ENCODE measurements around the gene CHRM2.
A peak's percentile ranks its signal among the peaks of the same experiment; 100 is the strongest.

The CHRM2 gene

GRCh38 chr7:136956232-136956631 is 87.8 kb downstream of the CHRM2 start:
- Histone ChIP-seq H3K9me3 (ENCODE audit: control insufficient read depth, low read length) (no peaks in the 10 kb centered on the region), H3K4me3 (ENCODE audit: extremely low read depth, insufficient read depth, low read length, poor library complexity, severe bottlenecking) (no peak overlapping the region), H3K27ac (ENCODE audit: low read depth, low read length, severe bottlenecking) (no peak overlapping the region), H3K36me3 (ENCODE audit: control insufficient read depth, insufficient read depth, low read length) (no peaks in the 10 kb centered on the region), H3K4me1 (ENCODE audit: control insufficient read depth, insufficient read depth, low read length, poor library complexity, severe bottlenecking) (peaks cover 14% of the 10 kb centered on the region)
- WGBS, 2 experiments (ENCODE audit: insufficient coverage in 2 of 2): no CpG with 5 or more reads among the region's 1 CpG

DNA sequence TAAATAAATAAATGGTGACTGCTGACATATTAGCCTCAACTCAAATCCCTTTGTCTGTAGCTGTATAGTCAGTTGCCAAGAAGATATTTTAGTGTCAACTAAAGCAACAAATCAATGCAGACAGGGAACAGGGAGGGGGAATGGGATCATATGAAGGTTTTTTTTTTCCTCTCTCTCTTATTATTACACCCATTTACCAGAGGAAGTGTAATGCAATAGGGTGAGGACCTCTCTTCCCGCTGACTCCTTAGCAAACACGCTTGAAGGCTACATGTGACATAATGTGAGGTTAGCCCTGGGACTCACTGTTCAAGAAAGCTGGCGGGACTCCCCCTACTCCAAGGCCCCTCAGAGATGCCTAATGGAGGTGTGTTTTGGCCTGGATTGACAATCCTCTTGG is 88.2 kb downstream of the CHRM2 start:
- 100% methylated on average over 1 of the region's 3 CpGs; no CpG with 5 or more reads in 1 of the 2 experiments for WGBS, 2 experiments (ENCODE audit: insufficient coverage in 2 of 2)
- Histone ChIP-seq H3K9me3 (ENCODE audit: control insufficient read depth, low read length) (no peaks in the 10 kb centered on the region), H3K4me3 (ENCODE audit: extremely low read depth, insufficient read depth, low read length, poor library complexity, severe bottlenecking) (no peak overlapping the region), H3K27ac (ENCODE audit: low read depth, low read length, severe bottlenecking) (peak overlapping the region; percentile 19), H3K36me3 (ENCODE audit: control insufficient read depth, insufficient read depth, low read length) (no peaks in the 10 kb centered on the region), H3K4me1 (ENCODE audit: control insufficient read depth, insufficient read depth, low read length, poor library complexity, severe bottlenecking) (peaks cover 14% of the 10 kb centered on the region)

- Histone ChIP-seq H3K4me3 (ENCODE audit: extremely low read depth, insufficient read depth, low read length, poor library complexity, severe bottlenecking) (no peak overlapping the region), H3K27ac (ENCODE audit: low read depth, low read length, severe bottlenecking) (no peak overlapping the region), H3K36me3 (ENCODE audit: control insufficient read depth, insufficient read depth, low read length) (no peaks in the 10 kb centered on the region), H3K4me1 (ENCODE audit: control insufficient read depth, insufficient read depth, low read length, poor library complexity, severe bottlenecking) (peaks cover 14% of the 10 kb centered on the region), H3K9me3 (ENCODE audit: control insufficient read depth, low read length) (no peaks in the 10 kb centered on the region)
- WGBS, 2 experiments (ENCODE audit: insufficient coverage in 2 of 2): no CpG with 5 or more reads among the region's 2 CpGs
These were observed 88.9 kb downstream of the CHRM2 start for GRCh38 chr7:136957391-136957790.

DNA sequence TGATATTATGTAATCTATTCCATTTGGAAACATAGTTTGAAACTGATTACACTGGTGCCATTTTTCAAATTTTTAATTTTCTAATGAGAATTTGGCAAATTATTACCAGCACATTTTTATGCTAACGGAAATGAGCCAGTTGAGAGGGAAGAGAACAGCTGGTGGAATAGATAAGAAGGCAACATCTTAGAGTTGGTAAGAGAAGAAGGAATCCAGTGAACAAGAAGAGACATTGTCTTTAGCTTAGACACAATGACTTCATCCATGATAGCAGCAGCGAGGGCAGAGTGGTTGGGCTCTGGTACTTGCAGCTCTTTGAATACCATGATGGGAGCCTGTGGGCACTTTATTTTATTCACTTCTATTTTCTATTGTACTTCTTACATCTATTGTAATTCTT is 89.6 kb downstream of the CHRM2 start:
- Histone ChIP-seq H3K4me3 (ENCODE audit: extremely low read depth, insufficient read depth, low read length, poor library complexity, severe bottlenecking) (no peak overlapping the region), H3K27ac (ENCODE audit: low read depth, low read length, severe bottlenecking) (no peak overlapping the region), H3K36me3 (ENCODE audit: control insufficient read depth, insufficient read depth, low read length) (no peaks in the 10 kb centered on the region), H3K4me1 (ENCODE audit: control insufficient read depth, insufficient read depth, low read length, poor library complexity, severe bottlenecking) (peaks cover 14% of the 10 kb centered on the region), H3K9me3 (ENCODE audit: control insufficient read depth, low read length) (no peaks in the 10 kb centered on the region)
- WGBS, 2 experiments (ENCODE audit: insufficient coverage in 2 of 2): 86% methylated on average over 1 of the region's 2 CpGs; no CpG with 5 or more reads in 1 of the 2 experiments

DNA sequence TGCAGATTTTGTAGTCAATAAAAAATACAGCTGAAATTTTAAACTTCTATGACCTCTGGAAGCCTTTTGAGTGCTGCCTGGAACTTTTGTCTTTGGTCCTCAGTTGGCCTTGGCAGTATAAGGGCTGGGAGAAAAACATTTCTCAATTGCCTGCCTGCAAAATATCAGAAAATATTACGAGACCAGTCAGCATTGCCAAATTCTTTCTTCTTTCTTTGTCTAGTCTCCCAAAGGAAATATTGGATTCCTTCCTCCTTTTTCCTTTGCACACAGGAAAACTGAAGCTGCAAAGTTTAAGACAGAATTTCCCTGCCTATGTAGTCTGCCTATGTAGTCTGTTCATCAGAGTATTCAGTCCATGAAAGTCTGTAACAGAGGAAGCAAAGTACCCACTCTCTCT is 95.9 kb downstream of the CHRM2 start:
- WGBS, 2 experiments (ENCODE audit: insufficient coverage in 2 of 2): 80 to 100% methylated on average over 1 of the region's 1 CpG
- Histone ChIP-seq H3K27ac (ENCODE audit: low read depth, low read length, severe bottlenecking) (no peak overlapping the region), H3K36me3 (ENCODE audit: control insufficient read depth, insufficient read depth, low read length) (no peaks in the 10 kb centered on the region), H3K9me3 (ENCODE audit: control insufficient read depth, low read length) (no peaks in the 10 kb centered on the region), H3K4me1 (ENCODE audit: control insufficient read depth, insufficient read depth, low read length, poor library complexity, severe bottlenecking) (no peaks in the 10 kb centered on the region), H3K4me3 (ENCODE audit: extremely low read depth, insufficient read depth, low read length, poor library complexity, severe bottlenecking) (no peak overlapping the region)

GRCh38 chr7:136966825-136967224 is 98.4 kb downstream of the CHRM2 start:
- H3K36me3 ChIP-seq (ENCODE audit: control insufficient read depth, insufficient read depth, low read length): no peaks in the 10 kb centered on the region
- H3K9me3 ChIP-seq (ENCODE audit: control insufficient read depth, low read length): no peaks in the 10 kb centered on the region
- no peaks in the 10 kb centered on the region for H3K4me1 ChIP-seq (ENCODE audit: control insufficient read depth, insufficient read depth, low read length, poor library complexity, severe bottlenecking)
- no CpG with 5 or more reads among the region's 1 CpG for WGBS, 2 experiments (ENCODE audit: insufficient coverage in 2 of 2)
- no peak overlapping the region for H3K4me3 ChIP-seq (ENCODE audit: extremely low read depth, insufficient read depth, low read length, poor library complexity, severe bottlenecking)
- H3K27ac ChIP-seq (ENCODE audit: low read depth, low read length, severe bottlenecking): no peak overlapping the region

- no peaks in the 10 kb centered on the region for H3K4me1 ChIP-seq (ENCODE audit: control insufficient read depth, insufficient read depth, low read length, poor library complexity, severe bottlenecking)
- H3K27ac ChIP-seq (ENCODE audit: low read depth, low read length, severe bottlenecking): no peak overlapping the region
- H3K9me3 ChIP-seq (ENCODE audit: control insufficient read depth, low read length): no peaks in the 10 kb centered on the region
- 80% methylated on average over 1 of the region's 2 CpGs; no CpG with 5 or more reads in 1 of the 2 experiments for WGBS, 2 experiments (ENCODE audit: insufficient coverage in 2 of 2)
- H3K4me3 ChIP-seq (ENCODE audit: extremely low read depth, insufficient read depth, low read length, poor library complexity, severe bottlenecking): no peak overlapping the region
- no peaks in the 10 kb centered on the region for H3K36me3 ChIP-seq (ENCODE audit: control insufficient read depth, insufficient read depth, low read length)
These were observed 101.3 kb downstream of the CHRM2 start for GRCh38 chr7:136969761-136970160.

DNA sequence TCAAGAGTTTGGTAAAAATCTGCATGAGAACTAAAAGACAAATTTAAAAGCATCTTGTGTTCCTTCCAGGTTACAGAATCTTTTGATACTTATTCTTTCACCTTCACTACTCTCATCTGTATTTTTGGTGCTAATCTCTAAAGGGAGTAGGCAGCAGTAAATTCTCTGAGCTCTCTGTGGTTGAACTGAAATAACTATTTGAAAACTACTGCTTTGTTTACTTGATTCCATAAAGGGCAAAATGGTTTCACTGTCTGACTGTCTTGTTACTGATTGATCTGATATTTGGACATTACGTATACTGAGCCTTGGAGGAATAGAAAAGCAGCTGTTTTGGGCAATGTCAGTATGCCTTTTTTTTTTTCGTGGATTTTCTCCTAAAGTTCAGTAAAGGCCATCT is 103.3 kb downstream of the CHRM2 start:
- H3K9me3 ChIP-seq (ENCODE audit: control insufficient read depth, low read length): no peaks in the 10 kb centered on the region
- H3K4me1 ChIP-seq (ENCODE audit: control insufficient read depth, insufficient read depth, low read length, poor library complexity, severe bottlenecking): no peaks in the 10 kb centered on the region
- H3K4me3 ChIP-seq (ENCODE audit: extremely low read depth, insufficient read depth, low read length, poor library complexity, severe bottlenecking): no peak overlapping the region
- 80 to 83% methylated on average over 1 of the region's 2 CpGs for WGBS, 2 experiments (ENCODE audit: insufficient coverage in 2 of 2)
- H3K36me3 ChIP-seq (ENCODE audit: control insufficient read depth, insufficient read depth, low read length): no peaks in the 10 kb centered on the region
- no peak overlapping the region for H3K27ac ChIP-seq (ENCODE audit: low read depth, low read length, severe bottlenecking)

- WGBS, 2 experiments (ENCODE audit: insufficient coverage in 2 of 2): 67 to 75% methylated on average over 1 to 2 of the region's 2 CpGs
- H3K9me3 ChIP-seq (ENCODE audit: control insufficient read depth, low read length): no peaks in the 10 kb centered on the region
These were observed 108.2 kb downstream of the CHRM2 start for GRCh38 chr7:136976504-136977251.

GRCh38 chr7:136993377-136993776 is 124.9 kb downstream of the CHRM2 start:
- 62 to 77% methylated on average over 2 of the region's 3 CpGs for WGBS, 2 experiments (ENCODE audit: insufficient coverage in 2 of 2)
- no peaks in the 10 kb centered on the region for H3K36me3 ChIP-seq (ENCODE audit: control insufficient read depth, insufficient read depth, low read length)
- H3K4me1 ChIP-seq (ENCODE audit: control insufficient read depth, insufficient read depth, low read length, poor library complexity, severe bottlenecking): peaks cover 7% of the 10 kb centered on the region
- H3K27ac ChIP-seq (ENCODE audit: low read depth, low read length, severe bottlenecking): no peak overlapping the region
- H3K9me3 ChIP-seq (ENCODE audit: control insufficient read depth, low read length): no peaks in the 10 kb centered on the region
- H3K4me3 ChIP-seq (ENCODE audit: extremely low read depth, insufficient read depth, low read length, poor library complexity, severe bottlenecking): no peak overlapping the region

More at GRCh38 chr7:136976504-136977251, 108.2 kb downstream of the CHRM2 start:
- H3K27ac ChIP-seq (ENCODE audit: low read depth, low read length, severe bottlenecking): no peak overlapping the region
- no peak overlapping the region for H3K4me3 ChIP-seq (ENCODE audit: extremely low read depth, insufficient read depth, low read length, poor library complexity, severe bottlenecking)
- no peaks in the 10 kb centered on the region for H3K36me3 ChIP-seq (ENCODE audit: control insufficient read depth, insufficient read depth, low read length)
- H3K4me1 ChIP-seq (ENCODE audit: control insufficient read depth, insufficient read depth, low read length, poor library complexity, severe bottlenecking): no peaks in the 10 kb centered on the region

DNA sequence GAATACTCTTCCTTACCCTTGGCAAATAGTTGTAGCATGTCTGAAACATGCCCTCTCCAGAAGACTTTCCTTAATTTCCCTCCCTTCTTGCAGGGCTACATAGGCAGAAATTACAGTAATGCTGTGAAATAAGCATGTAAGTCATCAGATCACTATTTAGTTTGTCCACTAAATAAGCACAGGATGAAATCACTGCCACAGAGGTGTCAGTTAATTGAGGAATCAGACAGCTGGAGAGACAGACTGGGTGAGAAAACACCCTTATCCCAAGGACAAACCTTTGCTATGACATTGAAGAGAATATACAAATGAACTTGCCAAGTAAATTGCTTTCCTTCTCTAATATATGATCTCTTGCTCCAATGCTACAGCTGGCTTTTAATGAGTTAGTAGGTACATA is 129.3 kb downstream of the CHRM2 start:
- H3K9me3 ChIP-seq (ENCODE audit: control insufficient read depth, low read length): no peaks in the 10 kb centered on the region
- H3K4me3 ChIP-seq (ENCODE audit: extremely low read depth, insufficient read depth, low read length, poor library complexity, severe bottlenecking): no peak overlapping the region
- no peak overlapping the region for H3K27ac ChIP-seq (ENCODE audit: low read depth, low read length, severe bottlenecking)

More for the DNA sequence above, 129.3 kb downstream of the CHRM2 start:
- H3K36me3 ChIP-seq (ENCODE audit: control insufficient read depth, insufficient read depth, low read length): no peaks in the 10 kb centered on the region
- peaks cover 7% of the 10 kb centered on the region for H3K4me1 ChIP-seq (ENCODE audit: control insufficient read depth, insufficient read depth, low read length, poor library complexity, severe bottlenecking)
